ENCODE results near the gene ARMC7.
"Not testable (repeated sequence)": the region's sequence is repeated elsewhere in the genome, so short reads cannot be mapped to it uniquely, and the experiment has no call there.

ARMC7 gene

DNA sequence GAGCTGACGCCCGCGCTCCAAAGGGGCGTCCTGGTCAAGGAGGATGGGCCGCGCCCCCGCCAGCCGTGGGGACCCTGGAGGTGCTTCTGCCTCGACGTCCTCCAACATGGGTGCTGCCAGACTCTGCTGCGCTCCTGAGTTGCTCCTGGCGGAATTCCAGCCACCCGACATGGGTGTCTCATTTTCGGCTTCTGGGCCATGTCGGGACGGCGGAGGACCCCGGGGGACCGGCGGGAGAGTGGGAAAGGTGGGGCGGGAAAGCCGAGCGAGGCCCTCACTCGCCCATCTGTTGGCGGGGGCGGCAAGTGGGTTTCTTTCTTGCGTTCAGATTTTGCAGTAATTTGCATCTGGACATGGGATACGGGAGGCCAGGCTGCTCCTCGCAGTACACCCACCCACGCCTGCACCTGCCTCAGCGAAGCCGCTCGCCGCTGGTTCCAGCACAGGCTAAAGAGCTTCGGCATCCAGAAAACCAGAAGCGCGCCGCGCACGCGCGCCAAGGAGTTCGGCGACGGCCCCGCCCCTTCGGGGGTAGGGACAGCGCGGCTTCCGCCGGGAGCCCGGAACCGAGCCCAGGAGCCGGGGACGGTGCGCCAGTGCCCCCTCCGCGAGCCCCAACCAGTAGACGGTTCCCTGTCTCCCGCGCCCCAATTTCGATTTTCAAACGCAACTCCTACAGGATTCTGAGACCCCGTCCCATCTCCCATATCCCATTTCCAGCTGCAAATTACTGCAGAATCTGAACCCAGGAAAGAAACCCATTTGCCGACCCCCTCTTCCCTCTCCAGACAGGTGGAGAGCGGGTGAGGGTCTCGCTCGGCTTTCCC, at the start of gene ARMC7:
Gene ARMC7, plus strand, starts transcription at position 563 of the 827 bp plus-strand sequence. CDS start 320 bp downstream, outside the sequence.
- DNase-seq, result no peak

DNA sequence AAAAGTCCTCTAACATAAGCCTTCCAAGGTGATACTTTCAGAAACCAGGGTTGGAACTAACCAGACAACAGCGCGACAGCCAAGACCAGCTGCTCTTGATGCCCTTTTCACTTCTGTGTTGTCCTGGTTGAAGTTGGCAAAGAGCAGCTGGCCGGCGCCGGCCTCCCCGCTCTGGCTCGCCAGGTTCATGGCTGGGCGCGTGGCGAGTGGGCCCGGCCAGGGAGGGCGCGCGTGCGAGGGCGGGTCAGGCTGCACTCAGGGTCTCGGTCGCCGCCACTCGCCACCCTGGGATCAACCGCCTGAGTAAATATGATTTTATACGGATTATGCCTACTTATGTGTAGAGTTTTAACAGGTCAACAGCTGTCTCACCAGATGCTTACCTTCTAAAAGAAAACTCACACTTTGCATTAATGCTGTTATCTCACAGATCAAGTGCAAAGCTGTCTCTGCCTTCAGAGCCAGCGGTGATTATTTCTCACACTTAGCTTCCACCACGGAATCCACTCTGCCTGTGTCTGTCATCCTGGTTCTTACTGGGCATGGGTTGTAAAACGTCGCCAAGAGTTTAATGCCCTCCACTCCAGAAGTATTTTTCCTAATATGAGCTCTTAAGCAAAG, 49.2 kb upstream of the ARMC7 start:
- no peak for DNase-seq

DNA sequence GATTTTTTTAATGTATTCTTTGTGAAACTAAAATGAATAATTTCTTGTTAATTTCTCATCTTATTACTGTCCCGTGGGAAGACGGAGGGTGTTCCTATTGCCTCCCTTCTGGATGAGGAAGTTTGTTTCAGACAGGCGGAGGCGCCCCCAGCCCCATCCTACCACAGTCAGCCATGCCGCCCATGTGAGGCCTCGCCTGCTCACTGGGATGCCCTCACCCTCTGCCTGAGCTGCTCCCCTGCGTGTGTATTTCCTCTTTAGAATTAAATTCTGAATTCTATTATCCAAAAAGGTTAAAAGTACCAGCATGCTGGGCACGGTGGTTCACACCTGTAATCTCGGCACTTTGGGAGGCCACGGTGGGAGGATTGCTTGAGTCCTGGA, 48.7 kb upstream of the ARMC7 start:
- DNase-seq, result no peak

DNA sequence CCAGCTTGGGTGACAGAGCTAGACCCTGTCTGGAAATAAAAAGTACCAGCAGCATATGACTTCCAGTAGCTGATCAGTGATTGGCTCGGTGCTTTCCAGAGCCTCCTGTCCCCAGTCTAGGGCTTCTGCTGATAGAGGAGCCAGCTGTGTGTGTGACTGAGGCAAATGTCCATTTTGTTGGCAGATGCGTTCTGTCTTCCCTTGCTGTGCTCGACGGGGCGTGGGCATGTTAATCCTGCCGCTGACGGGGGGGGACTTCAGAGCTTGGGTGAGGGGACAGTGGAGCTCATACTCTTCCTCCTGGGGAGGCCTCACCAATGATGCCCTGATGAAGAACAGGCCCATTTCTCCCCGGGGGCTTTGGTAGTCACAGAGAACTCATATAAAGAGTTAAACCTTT, 48.2 kb upstream of the ARMC7 start:
- no peak for DNase-seq

DNA sequence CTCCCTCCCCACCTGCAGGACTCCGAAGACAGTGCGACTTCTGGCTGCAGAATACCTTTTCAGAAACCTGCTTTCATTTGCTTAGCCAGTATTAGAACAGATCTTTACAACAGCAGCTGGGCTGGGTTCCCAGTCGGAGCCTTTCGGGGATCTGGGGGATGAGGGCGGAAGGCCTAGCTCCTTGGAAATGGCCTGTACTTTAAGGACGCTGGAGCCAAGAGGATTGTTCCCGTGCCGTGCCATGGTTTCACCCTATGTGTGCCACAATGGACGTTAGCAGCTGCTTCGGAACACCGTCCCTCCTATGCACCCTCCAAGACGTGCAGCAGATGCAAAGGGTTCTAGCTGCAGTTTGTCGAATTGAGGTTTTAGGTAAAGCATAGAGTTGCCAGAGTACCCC, 46.6 kb upstream of the ARMC7 start:
- DNase-seq, result no peak

DNA sequence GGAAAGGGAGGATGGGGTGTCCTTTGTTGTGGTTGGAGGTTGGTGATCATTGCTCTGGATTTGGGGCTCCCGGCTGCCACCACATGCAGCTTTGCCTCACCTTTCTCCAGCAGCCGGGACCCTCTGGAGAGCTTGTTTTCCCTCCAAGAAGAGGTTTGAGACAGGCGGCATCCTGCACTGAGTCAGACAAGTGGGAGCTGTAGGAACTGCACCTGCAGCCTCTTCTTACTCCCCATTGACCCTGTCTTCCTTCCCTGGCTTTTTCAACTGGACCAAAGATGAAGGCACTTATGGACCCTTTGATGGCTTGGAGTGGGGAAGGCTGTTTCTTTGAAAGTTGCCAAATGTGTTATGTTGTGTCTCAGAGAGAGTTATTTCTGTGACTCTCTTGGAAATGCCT, 46.1 kb upstream of the ARMC7 start:
- DNase-seq, result no peak

DNA sequence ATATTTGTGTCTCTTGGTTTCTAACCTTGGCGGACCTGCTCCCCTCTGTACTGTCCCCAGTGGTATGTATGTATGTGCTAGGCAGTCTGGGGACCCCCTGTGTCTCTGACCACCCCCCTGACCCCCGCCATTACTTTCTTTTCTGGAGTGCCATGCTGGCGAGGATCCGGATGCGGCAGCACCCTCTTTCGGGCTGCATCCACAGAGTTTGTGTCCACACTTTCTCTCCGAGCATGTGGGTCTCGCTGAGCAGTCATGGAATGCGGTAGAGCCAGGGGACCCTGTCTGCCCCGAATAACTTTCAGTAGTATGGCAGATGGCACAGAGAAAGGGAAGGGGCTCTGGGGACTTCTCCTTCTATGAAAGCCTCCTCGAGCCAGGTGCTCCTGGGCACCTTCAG, 45.7 kb upstream of the ARMC7 start:
- DNase-seq, result no peak

DNA sequence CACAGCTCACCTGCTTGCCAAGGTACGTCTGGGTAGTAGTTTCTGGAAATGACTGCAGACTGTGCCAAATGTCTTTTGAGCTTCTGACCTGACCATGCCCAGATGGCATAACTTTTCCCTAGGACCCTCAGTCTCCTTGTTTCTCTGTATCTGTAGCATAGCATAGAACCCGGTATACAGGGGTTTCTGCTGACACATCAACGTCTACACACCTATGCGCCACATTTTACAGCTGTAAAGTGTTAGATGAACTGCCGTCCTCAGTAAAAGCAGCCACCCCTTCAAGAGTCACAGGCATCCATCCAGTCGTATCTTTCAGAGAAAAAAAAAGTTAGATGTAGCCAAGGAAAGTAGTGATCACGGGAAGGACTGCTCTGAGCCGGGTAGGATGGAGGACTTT, 45.3 kb upstream of the ARMC7 start:
- DNase-seq, result no peak

DNA sequence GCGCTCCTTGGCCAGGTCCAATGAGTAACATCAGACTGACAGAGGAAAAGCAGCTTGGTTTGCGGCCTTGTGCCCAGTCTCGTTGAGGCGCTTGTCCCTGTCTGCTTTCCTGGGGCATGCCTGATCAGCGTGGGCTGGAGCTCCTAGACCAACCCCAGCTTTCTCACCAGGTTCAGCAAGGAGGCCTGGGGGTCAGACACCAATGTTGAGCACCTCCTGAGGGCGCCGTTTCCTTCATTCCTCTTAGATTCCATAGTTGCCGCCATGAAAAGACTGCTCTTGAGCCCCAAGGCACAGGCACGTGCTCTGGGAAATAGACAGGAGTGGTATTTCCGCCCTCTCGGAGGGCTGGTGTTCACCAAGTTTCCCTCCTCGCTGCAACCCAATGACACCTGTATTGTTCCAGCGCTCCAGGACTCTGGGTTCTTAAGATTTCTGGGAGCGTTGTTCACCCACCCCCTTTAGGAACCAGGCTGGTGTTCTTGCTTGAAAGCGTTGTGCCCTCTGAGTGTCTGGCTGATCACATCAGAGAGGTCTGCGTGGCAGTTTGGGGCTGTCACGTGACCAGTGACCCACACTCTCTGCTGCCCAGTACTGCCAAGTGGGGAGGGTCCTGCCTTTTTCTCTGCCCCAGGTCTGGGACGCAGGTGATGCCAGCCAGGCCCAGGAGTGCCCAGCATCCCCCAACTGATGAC, 44.8 kb upstream of the ARMC7 start:
- no peak for DNase-seq

DNA sequence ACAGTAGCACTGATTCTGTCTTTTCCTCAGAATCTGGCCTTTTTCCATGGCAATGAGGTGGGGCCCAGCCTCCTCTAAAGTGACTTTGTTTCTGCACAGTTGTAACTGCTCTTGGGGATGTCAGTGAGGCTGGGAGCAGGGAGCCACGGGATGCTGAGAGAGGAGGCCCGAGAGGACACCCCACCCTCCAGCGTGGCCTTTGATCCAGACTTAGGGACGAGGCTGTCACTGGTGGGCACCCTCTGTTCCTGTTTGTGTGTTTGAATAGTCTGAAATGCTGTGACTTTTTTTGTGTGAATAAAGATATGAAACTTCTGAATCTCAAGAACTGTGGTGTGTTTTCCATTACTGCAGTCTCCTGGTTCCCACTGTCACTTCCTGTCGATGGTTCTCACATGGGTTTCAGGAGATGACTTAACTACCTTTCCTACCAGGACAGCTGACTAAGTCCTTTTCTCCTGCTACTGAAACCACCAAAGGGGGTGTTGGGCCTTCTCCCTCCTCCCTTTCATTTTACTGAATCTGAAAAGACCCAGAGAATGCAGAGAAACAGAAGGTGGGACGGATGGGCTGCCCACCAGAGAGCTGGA, 44.1 kb upstream of the ARMC7 start:
- DNase-seq, result no peak

DNA sequence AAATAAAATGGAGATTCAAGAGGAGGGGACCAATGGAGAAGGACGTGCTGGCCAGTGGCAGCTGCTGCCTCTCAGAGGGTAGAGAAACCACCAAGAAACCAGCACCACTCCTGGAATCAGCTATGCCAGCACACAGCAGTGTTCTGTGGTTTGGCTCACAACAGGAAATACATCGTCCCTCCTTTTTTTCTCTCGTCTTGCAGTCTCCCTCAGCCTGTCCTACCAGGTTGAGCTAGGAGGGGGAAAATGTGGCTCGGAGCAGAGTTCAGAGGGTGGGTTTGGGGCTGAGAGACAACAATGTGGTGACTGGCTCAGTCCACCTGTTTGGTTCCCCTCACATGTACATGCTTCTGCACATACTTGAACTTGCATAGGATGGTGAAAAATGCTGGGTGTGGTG, 41.9 kb upstream of the ARMC7 start:
- DNase-seq, result no peak

DNA sequence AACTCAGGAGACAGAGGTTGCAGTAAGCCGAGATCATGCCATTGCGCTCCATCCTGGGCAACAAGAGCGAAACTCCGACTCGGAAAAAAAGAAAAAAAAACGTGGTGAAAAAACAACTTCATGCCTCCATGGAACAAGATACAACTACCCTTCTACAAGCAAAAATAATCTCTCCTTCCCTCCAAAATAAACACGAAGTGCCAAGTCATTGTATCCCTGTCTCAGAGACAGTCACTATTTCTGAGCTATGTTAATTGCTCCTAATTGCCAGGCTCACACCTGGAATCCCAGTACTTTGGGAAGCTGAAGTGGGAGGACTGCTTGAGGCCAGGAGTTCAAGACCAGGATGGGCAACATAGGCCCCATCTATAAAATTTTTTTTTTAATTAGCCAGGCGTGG, 41.0 kb upstream of the ARMC7 start:
- DNase-seq, result no peak

DNA sequence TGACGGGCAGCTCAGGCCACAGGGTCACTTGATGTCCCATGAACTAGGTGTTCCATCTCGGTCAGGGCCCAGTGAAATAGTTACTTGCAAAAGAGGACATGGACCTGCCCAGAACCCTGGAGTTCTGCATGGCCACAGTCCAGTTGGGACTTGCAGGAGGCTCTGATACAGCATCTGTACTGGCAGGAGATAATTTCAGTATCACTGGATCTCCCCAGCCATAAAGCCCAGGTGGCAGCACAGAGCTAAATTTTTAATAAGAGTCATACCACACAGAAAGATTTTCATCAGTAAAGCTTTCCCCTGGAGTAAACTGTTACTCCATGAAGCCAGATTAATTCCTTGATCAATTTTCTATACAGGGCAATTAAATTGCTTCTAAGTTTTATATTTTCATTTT, 40.0 kb upstream of the ARMC7 start:
- no peak for DNase-seq

DNA sequence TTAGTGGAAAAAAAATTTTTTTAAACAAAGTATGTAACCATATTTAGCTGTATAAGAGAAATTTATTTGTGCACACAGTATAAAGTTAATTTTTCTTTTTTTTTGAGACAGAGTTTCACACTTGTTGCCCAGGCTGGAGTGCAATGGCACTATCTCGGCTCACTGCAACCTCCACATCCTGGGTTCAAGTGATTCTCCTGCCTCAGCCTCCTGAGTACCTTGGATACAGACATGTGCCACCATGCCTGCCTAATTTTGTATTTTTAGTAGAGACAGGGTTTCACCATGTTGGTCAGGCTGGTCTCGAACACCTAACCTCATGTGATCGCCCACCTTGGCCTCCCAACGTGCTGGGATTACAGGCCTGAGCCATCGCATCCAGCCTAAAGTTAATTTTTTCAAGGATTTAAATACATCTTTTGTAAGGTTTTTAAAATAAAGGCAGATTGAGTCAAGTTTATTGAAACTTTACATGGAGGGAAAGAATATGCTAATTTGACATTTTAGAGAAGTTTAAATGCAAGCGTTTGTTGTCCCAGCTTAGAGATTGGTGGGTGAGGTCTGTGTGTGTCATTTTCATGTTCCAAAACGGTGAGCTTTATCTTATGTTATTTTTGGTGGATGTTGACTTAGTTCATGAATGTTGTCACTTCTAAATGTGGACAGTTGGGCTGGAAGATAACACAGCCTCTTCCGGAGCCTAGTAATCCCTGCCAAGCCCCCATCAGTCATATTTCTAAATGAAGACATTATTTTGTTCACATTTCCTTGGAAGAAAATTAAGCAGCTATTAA, 38.1 kb upstream of the ARMC7 start:
- not testable (repeated sequence) for DNase-seq

DNA sequence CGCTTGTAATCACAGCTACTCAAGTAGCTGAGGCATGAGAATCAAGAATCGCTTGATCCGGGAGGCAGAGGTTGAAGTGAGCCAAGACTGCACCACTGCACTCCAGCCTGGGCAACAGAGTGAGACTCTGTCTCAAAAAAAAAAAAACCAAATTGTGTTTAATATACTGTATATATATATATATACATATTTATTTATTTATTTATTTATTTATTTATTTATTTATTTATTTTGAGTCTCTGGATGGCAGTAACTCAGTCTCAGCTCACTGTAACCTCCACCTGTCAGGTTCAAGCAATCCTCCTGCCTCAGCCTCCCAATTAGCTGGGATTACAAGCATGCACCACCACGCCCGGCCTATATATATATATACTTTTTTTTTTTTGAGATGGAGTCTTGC, 36.9 kb upstream of the ARMC7 start:
- not testable (repeated sequence) for DNase-seq

DNA sequence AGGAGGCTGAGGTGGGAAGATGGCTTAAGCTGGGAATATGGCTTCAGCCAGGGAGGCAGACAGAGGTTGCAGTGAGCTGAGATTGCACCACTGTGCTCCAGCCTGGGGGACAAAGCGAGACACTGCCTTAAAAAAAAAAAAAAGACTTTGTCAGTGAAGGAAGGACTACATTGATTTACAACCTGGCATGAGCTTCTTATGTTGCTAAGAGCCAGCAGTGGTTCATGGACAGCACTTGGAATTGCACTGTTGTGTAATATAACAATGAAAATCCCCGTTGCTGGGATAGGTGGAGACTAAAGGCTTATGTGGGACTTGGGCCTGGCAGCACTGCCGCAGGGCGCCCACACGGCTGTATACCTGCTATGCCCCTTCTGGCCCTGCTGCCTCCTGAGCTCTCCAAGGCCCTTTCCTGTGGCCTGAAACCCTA, 36.1 kb upstream of the ARMC7 start:
- no peak for DNase-seq

DNA sequence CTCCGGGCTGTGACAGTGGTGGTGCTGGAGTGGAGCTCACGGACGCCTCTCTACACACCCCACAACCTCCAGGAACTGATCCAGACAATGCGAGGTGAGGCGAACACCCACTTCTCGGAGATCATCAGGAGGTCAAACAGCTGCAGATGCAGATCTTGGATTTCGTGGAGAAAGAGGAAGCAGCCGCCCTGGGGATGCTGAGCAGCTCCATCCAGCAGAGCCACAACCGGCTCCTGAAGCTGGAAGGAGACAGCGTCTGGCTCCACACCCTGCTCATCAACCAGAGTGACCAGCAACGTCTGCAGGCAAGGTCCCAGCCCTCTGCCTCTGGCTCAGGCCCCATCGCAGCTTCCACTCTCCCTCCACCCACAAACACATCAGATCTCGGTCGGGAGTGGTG, 35.2 kb upstream of the ARMC7 start:
- no peak for DNase-seq

DNA sequence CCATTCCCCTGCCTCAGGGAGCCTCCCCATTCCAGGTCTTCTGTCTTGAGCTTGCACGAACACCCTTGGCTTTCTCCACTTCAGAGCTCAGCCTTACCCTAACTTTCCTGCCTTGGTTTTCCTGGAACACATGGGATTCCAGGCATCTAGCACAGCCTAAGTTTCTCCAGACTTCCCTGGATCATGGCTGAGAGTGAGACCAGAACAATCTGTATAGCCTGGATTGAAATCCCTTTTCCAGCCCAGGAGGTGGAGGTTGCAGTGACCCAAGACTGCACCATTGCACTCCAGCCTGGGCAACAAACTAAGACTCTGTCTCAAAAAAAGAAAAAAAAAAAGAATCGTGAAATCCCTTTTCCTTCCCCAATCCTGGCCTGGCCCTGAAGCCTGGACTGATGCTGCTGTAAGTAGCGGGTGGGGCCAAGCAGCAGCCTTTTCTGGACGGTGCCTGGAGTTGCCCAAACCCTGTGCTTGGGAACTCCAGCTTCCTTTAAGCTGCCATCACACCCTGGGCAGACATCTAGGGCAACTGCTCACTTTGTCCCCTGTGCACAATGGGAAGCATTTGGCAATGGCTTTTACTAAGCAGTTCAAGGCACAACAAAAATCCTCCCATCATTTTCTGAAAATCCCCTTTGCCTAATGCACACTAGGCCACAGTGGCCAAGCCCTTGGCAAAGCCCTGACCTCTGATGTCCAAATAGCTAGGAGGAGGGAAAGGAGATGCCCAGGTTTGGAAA, 34.0 kb upstream of the ARMC7 start:
- DNase-seq, result no peak

DNA sequence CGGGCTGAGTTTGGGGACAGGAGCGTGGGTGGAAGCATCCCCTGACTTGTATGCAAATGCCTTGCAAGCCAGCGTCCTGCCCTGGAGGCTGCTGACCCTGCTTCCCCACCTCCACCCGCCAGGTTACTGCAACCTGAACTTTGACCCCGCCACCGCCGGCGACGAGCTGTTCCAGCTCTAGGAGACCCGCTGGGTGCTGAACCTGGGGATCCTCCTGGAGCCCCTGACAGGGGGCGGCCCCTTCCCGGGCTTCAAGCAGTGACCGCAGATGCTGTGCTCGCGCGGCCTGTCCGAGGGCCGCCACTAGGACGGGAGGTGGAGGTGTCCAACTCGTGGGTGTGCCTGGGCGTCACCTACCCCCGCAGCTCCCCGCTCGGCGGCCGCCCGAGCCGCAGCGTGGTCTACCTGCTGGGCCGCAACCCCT, 32.7 kb upstream of the ARMC7 start:
- DNase-seq, result no peak

DNA sequence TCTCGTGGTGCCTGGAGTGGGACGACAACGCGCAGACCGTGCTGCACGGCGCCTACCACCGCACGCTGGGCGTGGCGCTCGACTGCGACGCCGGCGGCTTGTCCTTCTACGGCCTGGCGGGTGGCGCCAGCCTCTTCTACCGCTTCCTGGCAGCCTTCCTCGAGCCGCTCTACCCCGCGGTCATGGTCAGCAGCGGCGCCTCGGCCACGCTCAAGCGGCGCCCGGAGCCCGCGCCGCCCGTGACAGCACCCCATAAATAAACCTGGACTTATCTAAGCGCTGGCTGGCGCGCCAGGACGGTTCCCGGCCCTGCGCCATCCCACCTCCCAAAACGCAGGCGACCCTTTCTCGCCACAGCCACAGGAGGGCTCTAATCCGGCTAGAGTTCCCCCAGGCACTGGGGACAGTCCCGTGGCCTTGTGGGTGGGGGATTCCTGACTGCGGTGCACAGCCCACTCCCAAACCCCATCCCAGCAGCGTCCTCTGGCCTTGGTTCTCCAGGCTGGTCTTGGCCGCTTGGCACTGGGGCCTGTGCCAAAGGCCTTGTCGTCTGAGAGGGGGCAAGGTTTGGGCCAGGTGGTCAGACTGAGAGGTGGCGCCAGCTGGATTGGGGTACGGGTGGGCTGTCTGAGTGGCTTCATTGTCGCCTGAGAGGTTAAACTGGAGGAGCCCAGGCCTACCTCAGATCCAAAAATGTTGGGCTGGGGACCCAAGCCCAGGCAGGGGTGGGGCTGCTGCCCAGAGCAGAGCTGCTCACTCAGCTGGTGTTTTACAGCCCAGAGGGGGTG, 32.1 kb upstream of the ARMC7 start:
- DNase-seq, result no peak
